Hematopoietic multipotent progenitor cell treated with erythropoietin and hydrocortisone succinate and interleukin-3 and kit ligand, for 4 days (in vitro differentiated cells): Measurements from ENCODE around the gene SLC37A3.
"Not testable (repeated sequence)": the region's sequence is repeated elsewhere in the genome, so short reads cannot be mapped to it uniquely, and the experiment has no call there.

Experiments used
- DNase-seq: peaks from one replicate; pipeline ENCODE4 v3.0.0-alpha.2; 2015

The SLC37A3 gene

GRCh38 chr7:140397784-140398750 lies at the start of gene SLC37A3:
SLC37A3 (minus strand) TSS chr7:140398530; CDS start chr7:140382526, 16,004 bp downstream.
- DNase-seq, result peak; percentile 87

DNA sequence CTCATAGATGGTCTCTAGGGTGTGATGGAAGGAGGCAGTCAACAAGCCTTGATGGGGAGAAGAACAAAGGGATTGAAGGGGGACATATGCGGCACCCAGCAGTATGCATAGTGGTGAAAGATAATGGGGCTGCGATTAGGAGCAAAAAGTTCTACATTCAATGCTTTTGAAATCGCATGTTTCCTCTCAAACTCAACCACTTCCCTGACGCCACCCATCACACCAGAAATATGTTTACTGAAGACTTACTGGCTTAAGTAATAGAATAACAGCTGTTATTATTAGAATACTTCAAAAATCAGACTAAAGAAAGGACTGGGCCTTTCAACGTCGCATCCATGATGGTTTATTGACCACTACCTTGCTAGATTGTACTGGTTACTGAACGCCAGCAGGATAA lies 49.5 kb upstream of the SLC37A3 start:
- DNase-seq, result no peak

- no peak for DNase-seq
Measured at GRCh38 chr7:140446467-140446866, 48.1 kb upstream of the SLC37A3 start.

- no peak for DNase-seq
Measured at GRCh38 chr7:140441519-140441918, 43.2 kb upstream of the SLC37A3 start.

DNA sequence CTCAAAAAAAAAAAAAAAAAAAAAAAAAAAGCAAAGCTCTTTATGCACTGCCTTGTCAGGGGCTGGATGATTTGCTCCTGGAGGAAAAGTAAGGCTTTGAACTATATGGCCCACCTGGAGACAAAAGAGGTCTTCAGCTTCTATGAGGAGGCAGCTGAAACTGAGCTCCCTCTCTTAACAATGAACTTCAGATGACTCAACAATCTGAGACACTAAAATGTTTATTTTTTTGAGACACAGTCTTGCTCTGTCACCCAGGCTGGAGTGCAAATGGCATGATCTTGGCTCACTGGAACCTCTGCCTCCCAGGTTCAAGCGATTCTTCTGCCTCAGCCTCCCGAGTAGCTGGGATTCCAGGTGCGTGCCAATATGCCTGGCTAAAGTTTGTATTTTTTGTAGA lies 42.3 kb upstream of the SLC37A3 start:
- no peak for DNase-seq

GRCh38 chr7:140439359-140439758 lies 41.0 kb upstream of the SLC37A3 start:
- no peak for DNase-seq

DNA sequence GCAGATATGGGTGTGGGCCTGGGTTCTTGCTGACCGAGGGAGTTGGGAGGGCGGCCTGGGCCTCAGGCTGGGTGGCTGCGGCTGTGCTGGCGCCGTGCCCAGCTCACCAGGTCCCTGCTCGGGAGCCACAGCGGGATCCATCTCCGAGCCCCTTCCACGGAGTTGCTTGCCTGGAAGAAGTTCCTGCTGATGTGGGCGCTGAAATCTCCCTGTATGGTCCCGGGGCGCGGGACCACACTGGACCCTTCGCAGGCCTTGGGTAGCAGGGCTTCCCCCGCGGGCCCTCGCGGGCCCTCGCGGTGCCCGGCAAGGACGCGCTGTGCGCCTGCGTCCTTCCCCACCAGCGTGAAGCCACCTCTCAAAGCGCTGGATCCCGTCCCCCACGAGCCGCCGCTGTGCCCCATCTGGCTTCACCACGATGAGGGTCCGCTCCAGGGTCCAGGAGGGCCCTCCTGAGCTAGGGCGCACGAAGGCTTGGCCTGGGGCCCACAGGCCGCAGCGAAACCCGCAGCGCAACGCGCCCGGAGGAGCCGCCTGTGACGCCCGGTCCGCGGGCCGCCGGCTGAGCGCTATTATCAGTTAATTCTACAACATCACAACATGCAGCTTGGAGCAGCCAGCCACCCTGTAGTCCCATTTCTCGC lies 37.0 kb upstream of the SLC37A3 start:
- peak; percentile 26 for DNase-seq

- no peak for DNase-seq
Measured at GRCh38 chr7:140433396-140433795, 35.1 kb upstream of the SLC37A3 start.

DNA sequence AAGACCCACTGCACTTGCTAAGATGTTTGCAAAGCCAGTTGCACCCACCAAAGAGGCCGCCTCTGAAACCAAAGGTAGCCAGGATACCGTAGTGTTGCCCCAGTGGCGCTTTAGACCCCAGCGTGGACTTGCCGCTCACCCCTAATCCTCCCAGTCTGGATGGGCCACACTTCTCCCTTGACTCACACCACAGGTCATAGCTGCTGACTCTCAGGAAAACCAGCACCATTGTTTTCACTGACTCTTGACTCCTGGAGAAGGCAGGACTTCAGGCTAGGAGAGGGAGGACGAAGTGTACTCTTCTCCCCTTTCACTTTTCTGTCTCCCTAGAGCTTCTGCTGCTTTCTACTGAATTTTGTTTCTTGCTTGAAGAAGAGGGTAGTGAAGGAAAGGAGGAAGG lies 27.8 kb upstream of the SLC37A3 start:
- DNase-seq, result no peak

DNA sequence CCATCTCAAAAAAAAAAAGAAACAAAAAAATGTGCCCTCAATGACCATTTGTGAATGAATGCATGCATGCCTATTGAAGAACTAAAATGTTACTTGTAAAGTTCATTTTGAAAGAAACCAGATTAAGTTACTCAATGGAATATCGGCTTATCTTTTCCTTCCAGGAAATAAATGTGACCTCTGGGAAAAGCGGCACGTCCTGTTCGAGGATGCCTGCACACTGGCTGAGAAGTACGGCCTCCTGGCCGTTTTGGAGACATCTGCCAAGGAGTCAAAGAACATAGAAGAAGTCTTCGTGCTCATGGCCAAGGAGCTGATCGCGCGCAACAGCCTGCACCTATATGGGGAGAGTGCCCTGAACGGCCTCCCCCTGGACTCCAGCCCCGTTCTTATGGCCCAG lies 27.4 kb upstream of the SLC37A3 start:
- DNase-seq, result no peak

GRCh38 chr7:140423501-140423900 lies 25.2 kb upstream of the SLC37A3 start:
- no peak for DNase-seq

- DNase-seq, result no peak
Measured at GRCh38 chr7:140421521-140421920, 23.2 kb upstream of the SLC37A3 start.

GRCh38 chr7:140418653-140419052 lies 20.3 kb upstream of the SLC37A3 start:
- no peak for DNase-seq

DNA sequence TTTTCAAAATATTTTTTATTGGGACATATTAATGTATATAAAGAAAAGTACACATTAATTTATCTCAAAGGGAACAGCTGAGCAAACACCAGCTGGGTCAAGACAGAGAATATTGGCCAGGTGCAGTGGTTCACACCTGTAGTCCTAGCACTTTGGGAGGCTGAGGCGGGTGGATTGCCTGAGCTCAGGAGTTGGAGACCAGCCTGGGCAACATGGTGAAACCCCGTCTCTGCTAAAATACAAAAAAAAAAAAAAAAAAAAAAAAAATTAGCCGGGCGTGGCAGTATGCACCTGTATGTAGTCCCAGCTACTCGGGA lies 19.8 kb upstream of the SLC37A3 start:
- DNase-seq, result not testable (repeated sequence)

GRCh38 chr7:140417456-140418155 lies 19.3 kb upstream of the SLC37A3 start:
- DNase-seq, result no peak

DNA sequence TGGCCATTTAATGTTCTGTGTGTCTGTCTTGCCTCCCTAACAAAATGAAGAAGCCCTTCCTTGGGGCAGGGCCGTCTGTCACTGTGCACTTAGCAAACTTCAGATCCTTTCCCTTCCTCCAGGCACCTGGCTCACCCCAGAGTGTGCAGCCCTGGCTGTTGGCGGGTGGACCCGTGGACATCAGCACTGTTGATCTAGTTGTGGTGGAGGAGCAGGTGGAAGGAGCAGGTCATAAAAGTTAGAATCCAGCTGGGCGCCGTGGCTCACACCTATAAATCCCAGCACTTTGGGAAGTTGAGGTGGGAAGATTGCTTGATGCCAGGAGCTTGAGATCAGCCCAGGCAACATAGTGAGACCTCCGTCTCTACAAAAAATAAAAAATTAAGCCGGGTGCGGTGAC lies 18.2 kb upstream of the SLC37A3 start:
- DNase-seq, result no peak

GRCh38 chr7:140415816-140416215 lies 17.5 kb upstream of the SLC37A3 start:
- not testable (repeated sequence) for DNase-seq

DNA sequence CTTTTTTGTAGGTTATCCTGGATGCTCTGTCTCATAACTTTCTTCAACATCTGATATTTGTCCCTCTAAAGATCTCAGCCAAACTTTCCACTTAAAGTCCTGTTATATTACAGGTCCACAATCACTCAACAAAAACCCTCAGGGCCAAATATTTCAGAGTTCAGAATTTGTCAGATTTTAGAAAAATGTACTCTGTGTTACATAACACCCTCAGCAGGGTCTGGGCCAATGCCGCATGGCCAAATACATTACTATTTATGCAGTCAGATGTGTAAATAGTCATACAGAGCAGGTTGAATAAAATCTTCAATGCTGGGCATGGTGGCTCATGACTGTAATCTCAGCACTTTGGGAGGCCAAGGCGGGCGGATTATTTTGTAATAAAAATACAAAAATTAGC lies 17.0 kb upstream of the SLC37A3 start:
- no peak for DNase-seq

GRCh38 chr7:140404565-140405065 lies 6.3 kb upstream of the SLC37A3 start:
- DNase-seq, result no peak

DNA sequence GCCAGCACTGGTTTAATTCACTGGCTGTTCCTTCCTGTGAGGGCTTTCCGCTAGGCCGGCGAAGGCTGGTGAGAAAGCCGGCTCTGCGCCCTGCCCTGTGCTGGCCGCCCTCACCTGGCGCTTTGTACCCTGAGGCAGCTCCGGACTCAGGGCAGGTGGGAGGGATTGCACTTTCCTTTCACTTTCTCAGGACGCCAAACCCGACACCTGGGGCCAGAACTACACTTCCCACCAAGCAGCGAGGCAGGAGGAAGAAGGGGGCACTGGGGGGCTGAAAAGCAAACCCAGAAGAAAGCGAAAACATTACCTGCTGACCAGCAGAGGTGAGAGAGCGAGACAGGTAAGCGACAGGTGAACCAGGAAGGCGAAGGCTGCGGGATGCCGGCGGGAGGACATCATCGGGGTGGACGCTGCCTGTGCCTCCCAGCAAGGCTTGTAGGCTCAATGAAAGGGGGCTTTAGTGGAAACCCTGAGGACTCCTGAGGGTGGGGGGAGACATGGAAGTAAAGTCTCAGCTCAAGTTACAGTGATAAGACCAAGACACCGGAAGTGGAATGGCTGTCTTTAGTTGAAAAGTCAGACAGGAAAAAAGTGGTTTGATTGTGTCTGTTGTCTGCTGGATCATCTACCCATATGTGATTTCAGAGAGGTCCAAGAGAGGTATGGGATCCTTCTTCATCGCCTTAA lies 5.7 kb upstream of the SLC37A3 start, which contains the start of gene RAB19:
RAB19 (plus strand) TSS at position 181 of the 687 bp plus-strand sequence. CDS start 3,589 bp downstream, outside the sequence.
- peak; percentile 38 for DNase-seq

GRCh38 chr7:140402178-140402835 lies 4.0 kb upstream of the SLC37A3 start:
- DNase-seq, result peak; percentile 28

DNA sequence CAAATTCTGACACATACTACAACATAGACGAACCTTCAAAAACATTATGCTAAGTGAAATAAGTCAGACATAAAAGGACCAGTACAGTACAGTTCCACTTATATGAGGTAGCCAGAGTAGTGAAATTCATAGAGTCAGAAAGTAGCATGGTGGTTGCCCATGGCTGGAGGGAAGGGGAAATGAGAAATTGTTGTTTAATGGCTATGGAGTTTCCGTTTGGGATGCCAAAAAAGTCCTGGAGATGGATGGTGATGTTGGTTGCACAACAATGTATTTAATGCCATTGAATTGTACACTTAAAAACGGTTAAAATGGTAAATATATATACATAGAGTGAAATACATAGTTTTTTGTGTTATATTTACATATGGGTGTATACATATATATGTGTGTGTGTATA lies 2.1 kb upstream of the SLC37A3 start:
- DNase-seq, result no peak
